Left renal pelvis (tissue), 4 donors: ENCODE results near the gene SPNS1. TPM values are rescaled to one million over a fixed set of nuclear protein-coding genes. Genes with fewer than 3 reads are reported as not detected.
"Not testable (repeated sequence)": the region's sequence is repeated elsewhere in the genome, so short reads cannot be mapped to it uniquely, and the experiment has no call there.

Experiments used
- DNase-seq, 4 donors: peaks; one replicate each; pipeline ENCODE4 v3.0.0-alpha.2; 2013; ENCODE audit warnings: low read depth in 4 of 4, low spot score in 3 of 4
- polyA plus RNA-seq, 4 donors: library from polyadenylated mRNA; unstranded; fragments of 120-200 nt; gene quantifications; one replicate each; pipeline ENCODE4 v1.2.1, GENCODE V29; 2013; ENCODE audit not compliant: insufficient read length in 4 of 4

SPNS1 gene
- polyA plus RNA-seq, 4 donors, result 27.3 to 57.9 (median 37.7) TPM

DNA sequence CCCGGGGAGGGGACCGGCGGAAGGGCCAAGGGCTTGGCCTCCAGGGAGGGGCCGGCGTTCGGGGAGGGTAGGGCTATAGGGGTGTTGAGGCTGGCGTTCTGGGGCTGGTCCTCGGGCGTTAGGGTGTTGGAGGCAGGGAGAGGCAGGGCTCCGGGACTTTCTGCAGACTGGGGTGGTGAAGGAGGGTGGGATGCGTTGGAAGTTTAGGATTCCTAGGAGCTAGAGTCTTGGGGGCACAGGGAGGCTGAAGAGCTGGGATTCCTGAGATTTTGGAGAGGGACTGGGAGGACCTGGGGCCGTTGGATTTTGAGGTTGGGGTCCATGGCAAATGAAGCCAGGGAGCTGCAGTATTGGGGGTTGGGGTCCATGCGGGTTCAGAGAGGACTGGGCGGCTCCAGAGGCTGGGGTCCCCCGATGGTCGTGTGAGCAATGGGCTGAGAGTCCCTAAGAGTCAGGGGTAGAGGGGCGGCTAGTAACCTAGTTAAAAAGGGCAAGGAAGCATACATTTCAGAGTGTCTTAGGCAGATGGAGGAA, 23.1 kb upstream of the SPNS1 start:
- no peak for DNase-seq

DNA sequence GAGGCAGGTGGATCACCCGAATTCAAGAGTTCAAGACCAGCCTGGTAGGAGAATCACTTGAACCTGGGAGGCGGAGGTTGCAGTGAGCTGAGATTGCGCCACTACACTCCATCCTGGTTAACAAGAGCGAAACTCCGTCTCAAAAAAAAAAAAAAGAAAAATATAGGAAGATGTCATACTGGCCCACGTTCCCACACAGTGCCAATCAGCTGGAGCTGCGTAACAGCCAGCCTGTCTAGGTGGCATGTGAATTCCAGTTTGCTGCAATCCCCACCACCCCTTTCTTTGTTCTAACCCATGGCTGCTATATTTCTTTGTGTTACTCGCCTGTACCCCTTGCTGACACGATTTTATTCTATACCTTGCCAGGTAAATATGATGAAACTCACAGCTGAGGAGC, 16.4 kb upstream of the SPNS1 start:
- DNase-seq, result no peak

- DNase-seq, result no peak
These were observed 15.7 kb upstream of the SPNS1 start for GRCh38 chr16:28958836-28959235.

DNA sequence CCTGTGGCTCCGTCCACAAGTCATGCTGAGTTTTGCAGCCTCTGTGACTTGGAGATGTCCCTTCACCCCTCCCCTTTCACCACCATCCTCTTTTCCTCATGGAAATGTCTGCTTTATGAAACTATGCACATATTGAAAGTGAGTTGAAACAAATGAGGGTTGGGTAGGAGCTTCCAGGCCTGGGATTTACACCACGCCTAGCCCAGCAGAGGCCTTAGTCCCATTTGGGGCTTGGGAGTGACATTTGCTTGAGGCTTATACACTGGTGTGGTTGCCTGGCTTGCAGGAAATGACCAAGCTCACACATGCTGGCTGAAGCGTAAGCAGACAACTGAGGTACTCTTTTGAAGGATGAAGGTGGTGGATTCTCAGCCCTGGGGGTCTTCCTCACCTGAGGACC, 10.5 kb upstream of the SPNS1 start:
- DNase-seq, result no peak

- no peak for DNase-seq
These were observed 10.1 kb upstream of the SPNS1 start for GRCh38 chr16:28964496-28964895.

GRCh38 chr16:28967156-28967555, 7.4 kb upstream of the SPNS1 start:
- no peak for DNase-seq

DNA sequence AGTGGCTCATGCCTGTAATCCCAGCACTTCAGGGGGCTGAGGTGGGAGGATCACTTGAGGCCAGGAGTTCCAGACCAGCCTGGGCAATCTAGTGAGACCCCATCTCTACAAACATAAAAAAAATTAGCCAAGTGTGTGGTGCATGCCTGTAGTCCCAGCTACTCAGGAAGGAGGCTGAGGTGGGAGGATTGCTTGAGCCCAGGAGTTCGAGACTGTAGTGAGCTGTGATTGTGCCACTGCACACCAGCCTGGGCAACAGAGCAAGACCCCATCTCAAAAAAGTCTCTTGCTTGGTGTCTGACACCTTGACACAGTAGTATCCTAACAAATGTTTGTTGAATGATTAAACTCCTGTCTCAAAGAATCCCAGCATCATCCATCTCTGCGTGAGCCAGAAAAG, 4.9 kb upstream of the SPNS1 start:
- DNase-seq, result not testable (repeated sequence)

DNA sequence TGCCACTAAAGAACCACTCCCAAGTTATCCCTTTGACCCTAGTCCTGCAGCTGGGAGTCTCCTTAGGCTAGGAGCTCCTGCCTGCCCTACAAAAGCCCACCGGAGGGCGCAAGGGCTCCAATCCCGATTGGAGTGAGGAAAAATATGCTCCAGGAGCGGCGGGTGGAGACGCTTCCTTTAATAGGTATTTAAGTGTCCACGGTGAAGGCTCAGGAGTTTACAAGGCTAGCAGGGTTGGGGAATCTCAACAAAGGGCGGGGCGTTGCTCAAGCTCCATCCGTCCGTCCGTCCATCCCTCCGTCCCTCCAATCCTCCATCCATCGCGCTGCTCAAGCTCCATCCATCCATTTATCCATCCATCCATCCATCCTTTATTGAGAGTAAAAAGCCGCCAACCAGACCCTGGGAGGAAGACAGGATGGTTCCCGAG, 556 bp upstream of the SPNS1 start:
- DNase-seq, result no peak

- no peak for DNase-seq
These were observed 601 bp downstream of the SPNS1 start for GRCh38 chr16:28975158-28975599.

- DNase-seq, result no peak
These were observed 3.4 kb downstream of the SPNS1 start for GRCh38 chr16:28977703-28978662.

GRCh38 chr16:28980330-28980729, 5.8 kb downstream of the SPNS1 start:
- not testable (repeated sequence) for DNase-seq

- no peak for DNase-seq
These were observed 6.4 kb downstream of the SPNS1 start for GRCh38 chr16:28980929-28981328.

DNA sequence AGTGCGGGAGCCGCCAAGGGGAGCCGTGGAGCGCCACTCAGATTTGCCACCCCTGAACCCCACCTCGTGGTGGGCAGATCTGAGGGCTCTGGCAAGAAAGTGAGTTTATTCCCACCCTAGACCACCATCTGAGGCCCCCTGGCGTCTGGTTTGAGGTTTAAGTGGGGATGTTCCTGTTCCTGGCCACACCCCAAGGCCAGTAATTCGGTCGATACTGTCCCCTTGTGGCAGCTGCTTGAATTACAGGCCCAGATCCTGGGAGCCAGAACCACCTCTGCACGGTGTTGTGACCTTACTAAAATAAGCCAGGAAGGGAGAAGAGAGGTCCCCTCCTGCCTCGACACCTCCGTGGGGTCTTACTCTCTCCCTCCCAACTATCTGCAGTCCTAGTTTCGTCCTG, 6.9 kb downstream of the SPNS1 start:
- DNase-seq, result no peak

GRCh38 chr16:28982418-28982817, 7.8 kb downstream of the SPNS1 start:
- DNase-seq, result no peak

DNA sequence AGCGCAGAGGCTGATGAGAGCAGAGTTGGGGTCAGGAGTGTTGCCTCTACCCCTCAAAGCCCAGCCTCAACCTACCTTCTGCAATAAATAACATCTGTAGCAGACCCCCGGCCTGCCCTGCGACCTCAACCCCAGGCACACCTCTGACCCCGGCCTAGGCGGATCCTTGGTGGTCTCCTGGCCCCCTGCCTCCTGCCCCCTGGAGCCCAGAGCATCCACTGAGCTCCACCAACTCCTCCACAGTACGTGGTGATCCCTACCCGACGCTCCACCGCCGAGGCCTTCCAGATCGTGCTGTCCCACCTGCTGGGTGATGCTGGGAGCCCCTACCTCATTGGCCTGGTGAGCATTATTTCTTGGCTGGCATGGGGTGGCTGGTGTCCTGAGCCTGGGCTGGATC, 8.4 kb downstream of the SPNS1 start:
- no peak for DNase-seq

DNA sequence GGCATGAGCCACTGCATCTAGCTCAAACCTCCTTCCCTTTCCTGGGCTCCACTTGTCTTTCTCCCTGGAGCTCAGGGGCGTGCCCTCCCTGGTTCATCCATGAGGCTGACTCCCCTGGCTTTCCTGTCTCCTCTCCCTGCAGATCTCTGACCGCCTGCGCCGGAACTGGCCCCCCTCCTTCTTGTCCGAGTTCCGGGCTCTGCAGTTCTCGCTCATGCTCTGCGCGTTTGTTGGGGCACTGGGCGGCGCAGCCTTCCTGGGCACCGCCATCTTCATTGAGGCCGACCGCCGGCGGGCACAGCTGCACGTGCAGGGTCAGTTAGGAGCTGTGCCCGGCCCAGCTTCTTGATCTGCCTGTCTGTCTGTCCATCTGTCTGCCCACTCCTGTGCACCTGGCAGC, 9.1 kb downstream of the SPNS1 start:
- no peak for DNase-seq

- DNase-seq, result no peak
These were observed 9.5 kb downstream of the SPNS1 start for GRCh38 chr16:28984091-28984490.

DNA sequence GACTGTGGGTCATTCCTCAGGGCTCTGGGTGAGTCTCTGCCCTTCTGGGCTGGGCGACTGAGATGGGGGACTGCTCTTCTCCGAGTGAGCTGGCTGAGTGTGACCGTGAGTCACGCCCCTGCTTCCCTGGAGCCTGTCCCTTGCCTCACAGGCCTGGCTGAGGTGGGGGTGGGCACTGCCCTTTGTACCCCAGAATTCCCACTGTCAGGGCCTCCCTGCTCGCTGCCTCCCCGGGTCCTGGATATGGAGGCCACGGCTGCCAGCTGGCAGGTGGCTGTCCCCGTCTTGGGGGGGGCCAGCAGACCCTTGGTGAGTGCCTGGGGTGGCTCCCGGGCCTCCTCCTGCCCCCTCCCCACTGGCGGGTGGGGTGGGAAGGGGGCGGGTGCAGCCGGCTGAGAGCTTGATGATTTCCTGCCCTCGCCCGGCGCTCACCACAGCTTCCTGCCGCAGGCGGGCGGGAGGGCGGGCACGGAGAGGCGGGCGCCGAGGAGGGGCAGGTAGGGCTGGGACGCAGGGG, 10.1 kb downstream of the SPNS1 start, which contains the start of gene LAT:
LAT (plus strand) TSS at position 434 of the 517 bp plus-strand sequence. CDS start 366 bp downstream, outside the sequence.
- no peak for DNase-seq

DNA sequence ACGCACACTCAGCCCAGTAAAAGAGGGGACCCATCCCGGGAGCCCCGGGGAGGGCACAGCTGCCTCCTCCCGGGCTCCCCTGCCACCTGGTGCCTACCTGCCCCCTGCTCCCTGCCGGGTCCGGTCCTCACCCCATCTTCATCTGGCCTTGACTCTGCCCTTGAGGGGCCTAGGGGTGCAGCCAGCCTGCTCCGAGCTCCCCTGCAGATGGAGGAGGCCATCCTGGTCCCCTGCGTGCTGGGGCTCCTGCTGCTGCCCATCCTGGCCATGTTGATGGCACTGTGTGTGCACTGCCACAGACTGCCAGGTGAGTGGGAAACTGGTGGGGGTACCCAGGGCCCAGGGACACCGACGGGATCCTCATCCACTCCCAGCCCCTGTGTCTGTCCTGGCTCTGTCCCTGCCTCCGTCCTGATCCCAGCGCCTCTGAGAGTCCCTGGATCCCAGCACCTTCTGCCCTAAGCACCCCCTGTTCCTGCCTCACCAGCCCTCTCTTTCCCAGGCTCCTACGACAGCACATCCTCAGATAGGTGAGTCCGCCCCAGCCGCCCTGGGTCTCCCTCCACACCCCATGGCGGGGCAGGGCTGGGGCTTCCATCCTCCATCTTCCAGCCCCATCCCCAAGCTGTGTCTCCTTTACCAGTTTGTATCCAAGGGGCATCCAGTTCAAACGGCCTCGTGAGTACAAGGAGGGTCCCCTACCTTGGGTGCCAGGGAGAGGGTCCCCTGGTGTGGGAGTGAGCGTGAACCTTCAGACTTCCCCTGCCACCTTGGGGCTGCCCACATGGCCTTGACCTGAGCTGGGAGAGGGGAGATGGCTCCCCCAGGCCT, 10.8 kb downstream of the SPNS1 start:
- no peak for DNase-seq

DNA sequence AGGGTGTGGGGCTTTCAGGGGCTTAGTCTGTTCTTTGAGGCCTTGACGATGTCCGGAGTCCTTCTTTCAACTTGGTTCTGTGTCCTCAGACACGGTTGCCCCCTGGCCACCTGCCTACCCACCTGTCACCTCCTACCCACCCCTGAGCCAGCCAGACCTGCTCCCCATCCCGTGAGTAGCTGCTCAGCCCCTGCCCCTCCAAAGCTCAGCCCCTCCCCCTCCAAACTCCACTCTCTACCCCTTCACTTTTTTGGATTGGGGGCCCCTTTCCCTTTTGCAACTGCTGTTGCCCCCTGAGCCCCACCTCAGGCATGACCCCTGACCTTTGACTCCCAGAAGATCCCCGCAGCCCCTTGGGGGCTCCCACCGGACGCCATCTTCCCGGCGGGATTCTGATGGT, 11.5 kb downstream of the SPNS1 start:
- DNase-seq, result no peak

DNA sequence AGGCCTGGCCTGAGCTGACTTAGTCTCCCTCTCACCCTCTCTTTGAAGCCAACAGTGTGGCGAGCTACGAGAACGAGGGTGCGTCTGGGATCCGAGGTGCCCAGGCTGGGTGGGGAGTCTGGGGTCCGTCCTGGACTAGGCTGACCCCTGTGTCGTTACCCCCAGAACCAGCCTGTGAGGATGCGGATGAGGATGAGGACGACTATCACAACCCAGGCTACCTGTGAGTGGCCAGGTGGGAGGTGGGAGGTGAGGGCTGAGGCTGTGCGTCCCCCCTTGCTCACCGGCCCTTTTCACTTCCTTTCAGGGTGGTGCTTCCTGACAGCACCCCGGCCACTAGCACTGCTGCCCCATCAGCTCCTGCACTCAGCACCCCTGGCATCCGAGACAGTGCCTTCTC, 11.9 kb downstream of the SPNS1 start:
- DNase-seq, result no peak
